Stimulated activated CD4-positive, alpha-beta T cell treated with anti-CD3 and anti-CD28 coated beads, Interleukin-12 subunit alpha, Interleukin-12 subunit beta, amount 100 ng/mL, for 4 hours (primary cell): ENCODE results near the gene LRBA.

ENCODE experiments used
- DNase-seq: peaks from one replicate; pipeline ENCODE4 v3.0.0-alpha.2; 2020

The LRBA gene

DNA sequence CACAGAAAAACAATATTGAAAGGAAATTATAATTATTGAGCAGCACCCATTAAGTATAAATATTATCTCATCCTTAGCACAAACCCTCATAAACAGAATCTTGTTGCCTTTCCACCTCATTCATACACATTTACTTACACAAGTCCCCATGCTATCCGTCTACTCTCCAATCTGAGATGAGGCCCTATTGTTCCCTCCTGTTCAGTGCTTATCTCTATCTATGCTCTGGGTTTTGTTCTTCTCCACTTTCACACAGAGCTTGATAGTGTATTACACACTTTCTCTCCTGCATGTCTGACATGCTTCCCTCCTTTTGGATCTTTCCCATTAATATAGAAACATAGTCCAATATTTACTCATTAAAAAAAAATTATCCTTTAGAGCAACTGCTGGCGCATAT is 671.3 kb downstream of the LRBA start:
- DNase-seq: no peak

DNA sequence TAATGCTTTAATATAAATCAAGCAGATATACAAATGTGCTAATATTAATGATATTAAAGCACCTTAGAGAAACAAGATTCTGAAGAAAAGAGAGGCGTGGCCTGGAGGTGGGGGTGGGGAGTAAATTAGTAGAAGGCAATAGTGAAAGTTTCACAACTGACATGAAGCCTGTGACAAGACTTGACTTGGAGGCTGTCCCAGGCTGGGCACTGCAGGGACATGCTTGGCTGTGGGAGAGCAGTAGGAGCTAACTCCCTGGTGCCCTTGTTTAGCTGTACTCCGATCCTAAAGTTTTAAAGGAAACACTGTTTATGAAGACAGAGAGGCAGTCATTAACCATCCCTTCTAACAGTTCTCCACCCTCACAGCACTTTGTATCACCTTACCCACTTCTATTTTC is 672.1 kb downstream of the LRBA start:
- no peak for DNase-seq

DNA sequence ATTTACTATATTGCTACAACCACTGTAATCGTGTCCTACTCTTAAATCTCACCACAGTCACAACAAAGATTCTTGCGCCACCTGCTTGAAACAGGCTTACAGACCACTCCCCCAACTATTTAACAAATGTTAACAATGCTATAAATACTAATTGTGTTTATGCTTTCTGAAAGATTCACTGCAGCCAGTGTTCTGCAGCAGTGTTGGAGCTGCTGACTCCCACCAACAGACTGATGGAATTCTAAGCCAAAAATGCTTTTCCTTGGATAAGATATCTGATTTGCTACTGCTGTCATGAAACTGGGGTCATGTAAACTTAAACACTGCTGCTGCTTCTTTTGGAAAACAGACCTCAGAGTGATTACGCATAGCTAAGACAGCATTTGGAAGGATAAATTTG is 677.4 kb downstream of the LRBA start:
- DNase-seq: no peak

DNA sequence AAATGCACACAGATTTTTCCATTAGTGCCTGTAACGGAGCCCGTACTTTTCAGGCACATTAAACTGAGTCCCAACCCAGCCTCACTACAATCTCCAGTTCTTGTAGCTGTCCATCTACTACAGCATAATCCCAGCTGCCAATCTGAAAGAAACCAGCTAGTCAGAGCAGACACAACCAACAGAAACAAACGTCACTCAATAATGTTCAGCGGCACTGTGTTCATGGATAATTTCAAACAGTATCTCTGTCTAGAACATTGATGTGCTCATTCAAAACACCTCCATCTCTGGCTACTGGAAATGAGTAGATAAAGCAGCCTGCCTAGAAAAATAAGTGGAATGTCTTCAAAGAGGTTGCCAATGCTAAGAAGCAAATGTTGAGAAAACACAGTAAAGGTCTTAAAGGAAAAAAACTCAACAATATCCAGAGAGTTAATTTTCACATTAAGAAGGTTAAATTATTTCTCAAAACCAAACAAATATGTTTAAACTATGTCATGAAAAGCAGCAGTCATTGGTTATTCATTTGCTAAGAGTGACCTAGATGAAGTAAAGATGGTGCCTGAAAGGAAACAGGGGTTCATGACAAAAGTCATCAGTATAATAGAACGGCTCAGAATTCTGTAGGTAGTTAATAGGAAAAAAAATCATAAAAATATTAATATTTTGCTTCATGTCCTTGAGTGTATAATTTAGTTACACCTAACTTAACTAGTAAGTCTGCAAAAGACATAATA is 678.2 kb downstream of the LRBA start:
- no peak for DNase-seq

DNA sequence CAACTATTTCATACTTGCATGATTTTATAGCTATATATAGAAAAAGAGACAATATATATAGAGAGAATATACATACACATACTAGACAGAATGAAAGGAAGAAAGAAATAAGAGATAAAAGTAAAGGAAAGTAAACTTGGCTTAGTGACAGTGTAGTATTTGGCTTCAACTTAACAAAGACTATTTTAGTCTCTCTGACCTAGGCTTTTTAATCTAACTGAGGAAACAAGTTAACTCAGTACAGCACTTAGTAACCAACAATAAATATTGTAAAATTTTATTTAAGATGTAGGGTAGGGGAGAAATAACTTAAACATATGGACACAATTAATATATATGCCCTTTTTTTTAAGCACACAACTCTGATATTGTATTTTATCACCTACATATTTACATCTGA is 682.1 kb downstream of the LRBA start:
- DNase-seq: no peak

GRCh38 chr4:150332086-150332485 is 683.0 kb downstream of the LRBA start:
- DNase-seq: no peak

DNA sequence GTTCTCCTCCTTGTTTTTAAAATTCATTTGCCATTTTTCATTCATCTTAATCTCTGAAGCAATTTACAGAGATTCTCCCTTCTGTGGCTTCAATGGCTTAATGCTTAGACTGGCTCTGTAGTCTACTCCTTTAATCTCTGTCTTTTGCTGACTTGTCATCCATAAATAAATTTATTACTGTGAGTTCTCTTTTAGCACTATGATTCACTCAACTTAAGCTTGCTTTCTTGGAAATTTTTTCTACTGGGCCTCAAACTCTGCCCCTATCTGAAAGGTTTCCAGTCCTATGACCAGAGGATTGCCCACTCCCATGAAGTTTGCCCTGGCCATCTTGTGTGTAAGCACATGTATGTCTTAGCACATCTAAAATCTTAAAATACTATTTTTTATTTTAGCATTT is 685.7 kb downstream of the LRBA start:
- no peak for DNase-seq

DNA sequence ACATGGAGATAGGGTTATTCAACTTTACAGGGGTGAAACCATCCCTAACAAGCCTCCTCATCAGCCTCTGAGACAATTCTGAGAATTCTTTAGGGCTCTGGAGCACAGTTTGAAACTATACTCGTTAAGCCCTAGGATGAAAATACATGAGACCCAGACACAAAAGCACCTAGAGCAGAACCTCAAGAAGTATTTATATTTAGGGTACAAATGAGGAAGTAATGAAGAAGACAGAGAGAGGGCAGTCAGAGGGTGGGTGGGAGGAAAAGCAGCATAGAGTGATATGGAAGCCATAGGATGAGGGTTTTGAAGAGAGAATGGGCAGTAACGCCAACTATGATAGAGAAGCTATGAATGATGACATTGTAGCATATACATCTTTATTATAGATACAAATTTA is 686.6 kb downstream of the LRBA start:
- no peak for DNase-seq

DNA sequence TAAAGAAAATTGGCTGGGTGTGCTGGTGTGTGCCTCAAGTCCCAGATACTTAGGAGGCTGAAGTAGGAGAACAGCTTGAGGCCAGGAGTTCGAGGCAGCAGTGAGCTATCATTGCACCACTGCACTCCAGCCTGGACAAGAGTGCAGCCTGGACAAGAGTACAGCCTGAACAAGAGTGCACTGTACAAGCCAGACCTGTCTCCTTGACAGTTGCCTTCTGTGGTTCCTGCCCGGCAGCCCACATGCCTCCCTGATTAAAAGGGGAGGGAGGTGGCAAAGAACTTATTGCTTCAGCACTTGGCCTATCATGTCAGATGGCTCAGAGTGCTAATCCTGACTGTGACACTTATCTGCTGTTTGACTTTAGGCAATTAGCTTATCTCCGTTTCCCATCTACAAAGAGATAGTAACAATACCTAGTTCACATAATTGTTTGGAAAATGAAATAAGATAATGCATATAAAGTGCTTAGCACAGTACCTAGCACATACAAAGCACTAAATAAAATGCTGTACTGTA is 687.8 kb downstream of the LRBA start:
- DNase-seq: no peak

DNA sequence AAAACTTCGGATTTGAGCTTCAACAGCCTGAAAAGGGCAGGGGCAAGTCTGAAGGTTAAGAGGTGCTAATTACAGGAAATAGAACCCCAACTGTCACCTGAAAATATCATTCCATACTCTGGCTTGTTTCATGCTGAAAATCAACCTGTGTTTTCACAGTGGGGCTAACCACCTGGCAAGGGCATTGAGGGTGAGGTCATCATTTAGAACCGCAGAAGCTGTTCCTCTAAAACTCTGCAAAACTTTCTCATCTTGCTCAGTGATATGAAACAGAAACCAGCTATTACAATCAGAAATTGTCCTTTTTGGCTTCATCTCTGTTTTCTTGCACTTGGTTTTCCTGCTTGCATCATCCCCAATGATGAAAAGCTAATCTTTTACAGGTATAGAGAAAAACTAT is 689.2 kb downstream of the LRBA start:
- no peak for DNase-seq

- no peak for DNase-seq
Observed at GRCh38 chr4:150323406-150324325, 691.4 kb downstream of the LRBA start.

DNA sequence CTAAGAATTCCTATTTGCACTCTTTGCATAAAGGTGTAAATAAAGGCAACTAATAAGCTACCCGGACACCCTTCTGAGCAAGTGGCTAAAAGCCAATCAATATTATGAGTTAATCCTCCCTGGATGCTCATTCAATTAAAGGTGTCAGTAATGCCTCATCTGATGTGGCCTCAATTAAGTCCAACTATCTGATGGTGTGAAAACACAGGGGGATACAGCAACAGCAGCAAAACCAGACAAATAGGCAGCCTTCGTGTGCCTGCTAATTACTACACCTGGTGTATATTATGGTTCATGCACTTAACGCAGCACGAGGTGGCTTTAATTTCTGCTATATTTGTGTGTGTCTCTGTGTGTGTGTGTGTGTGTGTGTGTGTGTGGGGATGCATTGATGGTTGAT is 692.4 kb downstream of the LRBA start:
- DNase-seq: no peak

GRCh38 chr4:150321113-150321512 is 694.0 kb downstream of the LRBA start:
- DNase-seq: no peak

GRCh38 chr4:150318971-150319370 is 696.1 kb downstream of the LRBA start:
- DNase-seq: no peak

DNA sequence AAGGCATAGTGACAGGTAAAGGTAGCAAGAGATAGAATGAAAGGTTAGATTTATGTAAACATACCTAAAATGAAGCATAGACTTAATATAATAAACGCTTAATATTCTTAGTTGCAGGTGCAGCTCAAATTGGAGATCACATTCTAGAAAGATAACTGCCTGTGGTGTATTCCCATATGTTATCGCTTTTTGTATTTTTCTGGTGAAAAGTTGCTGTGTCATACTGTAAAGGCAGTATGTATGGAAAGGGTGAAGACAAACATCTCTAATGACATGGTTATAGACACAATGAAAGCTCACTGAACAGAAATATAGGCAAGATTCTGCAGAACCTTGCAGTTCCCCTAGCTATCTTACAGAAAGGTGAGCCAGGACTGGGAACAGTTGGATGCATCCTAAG is 696.6 kb downstream of the LRBA start:
- no peak for DNase-seq

DNA sequence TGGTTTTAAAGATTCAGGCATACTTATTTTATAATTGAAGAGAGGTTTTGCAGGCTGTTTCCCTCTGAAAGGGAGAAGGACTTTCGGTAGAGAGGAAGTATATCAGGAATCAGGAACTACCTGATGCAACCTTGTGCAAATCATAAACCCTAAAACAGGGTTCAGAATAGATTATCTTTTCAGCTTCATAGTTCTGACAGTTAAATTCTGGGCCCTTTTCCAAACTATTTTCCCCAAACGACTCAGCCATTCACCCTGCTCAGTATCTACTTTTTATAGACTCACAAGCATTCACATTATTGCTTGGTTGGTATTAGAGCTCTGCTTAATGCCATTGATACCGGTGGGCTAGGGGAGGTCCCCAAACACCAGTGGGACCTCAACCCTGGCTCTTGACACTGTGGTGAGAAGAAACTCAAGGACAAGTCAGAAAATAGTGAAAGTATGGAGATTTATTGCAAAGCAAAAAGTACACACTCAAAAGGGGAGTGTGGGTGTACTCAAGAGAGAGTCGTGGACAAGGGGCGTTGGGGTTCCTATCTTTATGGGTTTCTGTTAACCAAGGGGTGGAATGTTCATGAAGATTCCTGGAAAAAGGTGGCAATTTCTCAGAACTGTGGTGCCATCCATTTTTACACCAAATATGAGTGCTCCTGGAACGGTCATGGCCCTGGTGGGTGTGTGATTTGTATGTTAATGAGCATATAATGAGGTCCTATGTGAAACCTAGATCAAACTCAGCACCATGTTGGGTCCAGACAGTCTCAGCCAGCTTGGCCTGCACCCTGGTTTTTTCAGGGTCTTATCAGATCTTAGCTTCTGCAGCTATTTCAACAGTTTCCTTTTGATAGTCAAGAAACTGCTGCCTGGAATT is 698.5 kb downstream of the LRBA start:
- no peak for DNase-seq

- DNase-seq: no peak
Observed at GRCh38 chr4:150315691-150316090, 699.4 kb downstream of the LRBA start.

DNA sequence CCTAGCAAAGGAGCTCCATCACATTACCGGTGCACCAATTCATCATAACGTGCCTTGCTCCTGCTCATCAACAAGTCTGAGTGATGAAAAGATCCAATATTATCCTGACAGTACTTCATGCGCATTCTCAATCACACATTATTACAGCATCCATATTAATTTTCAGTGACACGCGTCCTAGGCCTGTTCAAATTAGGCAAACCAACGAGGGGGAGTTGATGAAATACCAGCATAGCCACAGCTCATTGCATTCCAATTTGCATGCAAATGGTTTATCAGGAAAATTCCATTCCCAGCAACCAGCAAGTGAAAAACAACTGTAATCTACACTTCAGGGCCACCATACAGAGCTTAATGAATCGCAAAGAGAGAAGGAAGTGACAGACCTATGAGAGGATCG is 699.9 kb downstream of the LRBA start:
- no peak for DNase-seq

GRCh38 chr4:150314031-150314430 is 701.1 kb downstream of the LRBA start:
- no peak for DNase-seq

GRCh38 chr4:150310159-150310895 is 704.8 kb downstream of the LRBA start:
- no peak for DNase-seq

- DNase-seq: no peak
Observed at GRCh38 chr4:150308824-150309472, 706.1 kb downstream of the LRBA start.

DNA sequence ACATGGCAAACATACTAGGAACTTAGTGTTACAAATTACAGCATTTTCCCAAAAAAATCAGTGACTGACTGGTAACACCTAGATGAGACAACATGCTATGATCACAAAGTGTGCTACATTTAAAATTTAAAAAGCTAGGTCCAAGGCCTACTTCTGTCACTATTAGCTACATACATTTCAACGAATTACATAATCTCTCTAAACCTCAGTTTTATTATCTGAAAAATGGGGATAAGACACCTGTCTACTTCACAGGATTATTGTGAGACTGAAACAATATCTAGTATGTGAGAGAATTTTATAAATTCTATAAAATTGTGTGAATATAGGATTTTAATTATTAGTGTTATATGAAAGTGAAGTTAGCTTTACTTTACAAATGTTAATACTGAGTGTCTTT is 708.4 kb downstream of the LRBA start:
- no peak for DNase-seq
